Measurements from ENCODE around the gene BTK.

- no peak for TF ChIP-seq CTCF (IDR thresholded peaks at IDR 0.05)
- no peak for TF ChIP-seq ZFX (IDR thresholded peaks at IDR 0.05; ENCODE audit: borderline replicate concordance)
Observed at GRCh38 chrX:101429934-101430333, 43.9 kb upstream of the BTK start.
